H9 (cell line): ENCODE data around the gene RNF133. TPM values are rescaled to one million over a fixed set of nuclear protein-coding genes. Genes with fewer than 3 reads are reported as not detected.
"Not testable (repeated sequence)": the region's sequence is repeated elsewhere in the genome, so short reads cannot be mapped to it uniquely, and the experiment has no call there.

Experiments used
- DNase-seq: peaks from one replicate; pipeline ENCODE4 v3.0.0-alpha.2; 2017
- H2AFZ ChIP-seq: one replicate; pipeline ENCODE4 v1.6.1; 2013; ENCODE audit warnings: mild to moderate bottlenecking, low read length, control low read depth, moderate library complexity
- H2AK5ac ChIP-seq: 2 replicates; pipeline ENCODE4 v1.6.1; 2013; ENCODE audit warnings: low read length, control low read depth, mixed read lengths; ENCODE audit not compliant: insufficient read length
- H2BK120ac ChIP-seq: one replicate; pipeline ENCODE4 v1.6.1; 2013; ENCODE audit warnings: low read depth, mild to moderate bottlenecking, low read length, control low read depth, inconsistent platforms; ENCODE audit not compliant: poor library complexity, severe bottlenecking
- H2BK12ac ChIP-seq: 2 replicates; pipeline ENCODE4 v1.6.1; 2013; ENCODE audit warnings: low read length, control low read depth, mixed read lengths, low read depth; ENCODE audit not compliant: insufficient read length
- H2BK15ac ChIP-seq: 2 replicates; pipeline ENCODE4 v1.6.1; 2013; ENCODE audit warnings: low read depth, low read length, control low read depth
- H2BK20ac ChIP-seq: one replicate; pipeline ENCODE4 v1.6.1; 2013; ENCODE audit warnings: low read depth, mild to moderate bottlenecking, low read length, control low read depth, inconsistent platforms; ENCODE audit not compliant: poor library complexity, severe bottlenecking
- H2BK5ac ChIP-seq: 2 replicates; pipeline ENCODE4 v1.6.1; 2013; ENCODE audit warnings: low read length, control low read depth, mixed read lengths; ENCODE audit not compliant: insufficient read length
- H3K14ac ChIP-seq: 2 replicates; pipeline ENCODE4 v1.6.1; 2013; ENCODE audit warnings: low read length, control low read depth; ENCODE audit not compliant: insufficient read depth
- H3K18ac ChIP-seq: 2 replicates; pipeline ENCODE4 v1.6.1; 2013; ENCODE audit warnings: low read depth, mild to moderate bottlenecking, mixed read lengths, low read length, control low read depth; ENCODE audit not compliant: insufficient read length
- H3K23ac ChIP-seq: 2 replicates; pipeline ENCODE4 v1.6.1; 2013; ENCODE audit warnings: low read length, control low read depth, mixed read lengths, low read depth; ENCODE audit not compliant: insufficient read length
- H3K23me2 ChIP-seq: 2 replicates; pipeline ENCODE4 v1.6.1; 2013; ENCODE audit warnings: low read depth, mild to moderate bottlenecking, mixed read lengths, low read length, control low read depth; ENCODE audit not compliant: insufficient read length, poor library complexity, severe bottlenecking
- H3K27ac ChIP-seq: 2 replicates; pipeline ENCODE4 v1.5.1; 2013; ENCODE audit warnings: low read length, control low read depth, mixed read lengths, low read depth; ENCODE audit not compliant: insufficient read length
- H3K27me3 ChIP-seq: 2 replicates; pipeline ENCODE4 v1.6.1; 2013; ENCODE audit warnings: low read length, control low read depth, inconsistent platforms; ENCODE audit not compliant: insufficient read depth
- H3K4ac ChIP-seq: 2 replicates; pipeline ENCODE4 v1.6.1; 2013; ENCODE audit warnings: low read depth, mild to moderate bottlenecking, control low read depth, inconsistent platforms, low read length, moderate library complexity
- H3K4me1 ChIP-seq: 2 replicates; pipeline ENCODE4 v1.6.1; 2013; ENCODE audit warnings: low read length, control low read depth, inconsistent platforms; ENCODE audit not compliant: insufficient read depth
- H3K4me2 ChIP-seq: 2 replicates; pipeline ENCODE4 v1.6.1; 2013; ENCODE audit warnings: low read length, control low read depth, mixed read lengths; ENCODE audit not compliant: insufficient read length, insufficient read depth
- H3K56ac ChIP-seq: 2 replicates; pipeline ENCODE4 v1.6.1; 2013; ENCODE audit warnings: low read depth, mild to moderate bottlenecking, mixed read lengths, low read length, control low read depth; ENCODE audit not compliant: insufficient read length
- H3K79me1 ChIP-seq: 2 replicates; pipeline ENCODE4 v1.6.1; 2013; ENCODE audit warnings: low read depth, mild to moderate bottlenecking, moderate library complexity, low read length, control low read depth, inconsistent platforms; ENCODE audit not compliant: insufficient read depth, poor library complexity, severe bottlenecking
- H3K79me2 ChIP-seq: 2 replicates; pipeline ENCODE4 v1.6.1; 2013; ENCODE audit warnings: low read length, control low read depth, inconsistent platforms; ENCODE audit not compliant: insufficient read depth
- H3K9ac ChIP-seq: 2 replicates; pipeline ENCODE4 v1.6.1; 2013; ENCODE audit warnings: low read length, control low read depth, mixed read lengths; ENCODE audit not compliant: insufficient read length; ENCODE audit errors: extremely low read depth
- H3K9me3 ChIP-seq: one replicate; pipeline ENCODE4 v1.6.1; 2013; ENCODE audit warnings: low read depth, low read length, inconsistent platforms; ENCODE audit not compliant: control insufficient read depth
- H3T11ph ChIP-seq: one replicate; pipeline ENCODE4 v1.6.1; 2013; ENCODE audit warnings: mild to moderate bottlenecking, low read length, control low read depth, inconsistent platforms
- H4K20me1 ChIP-seq: one replicate; pipeline ENCODE4 v1.6.1; 2013; ENCODE audit not compliant: control insufficient read depth, insufficient read length, insufficient read depth
- H4K5ac ChIP-seq: 2 replicates; pipeline ENCODE4 v1.6.1; 2013; ENCODE audit warnings: low read depth, mild to moderate bottlenecking, mixed read lengths, low read length, control low read depth; ENCODE audit not compliant: insufficient read length
- H4K8ac ChIP-seq: replicated peaks from 2 replicates; pipeline ENCODE4 v1.6.1; 2013; ENCODE audit warnings: low read length, control low read depth, mixed read lengths, low read depth; ENCODE audit not compliant: insufficient read length
- H4K91ac ChIP-seq: 2 replicates; pipeline ENCODE4 v1.6.1; 2013; ENCODE audit warnings: low read depth, mild to moderate bottlenecking, moderate library complexity, mixed read lengths, low read length, control low read depth; ENCODE audit not compliant: insufficient read length
- H3K27ac Mint-ChIP-seq, 3 experiments: 2 replicates in 2 of 3; 3 replicates in 1 of 3; pipeline ENCODE4 v1.8.0; 2020 to 2021; ENCODE audit warnings: mixed read lengths in 3 of 3, mild to moderate bottlenecking in 1 of 3, moderate library complexity in 1 of 3
- H3K27me3 Mint-ChIP-seq: 2 replicates; pipeline ENCODE4 v1.8.0; 2021; ENCODE audit warnings: low read depth, mild to moderate bottlenecking, moderate library complexity, mixed read lengths
- H3K36me3 Mint-ChIP-seq, 3 experiments: 2 replicates in 2 of 3; 3 replicates in 1 of 3; pipeline ENCODE4 v1.8.0; 2020 to 2021; ENCODE audit warnings: low read depth in 3 of 3, mixed read lengths in 3 of 3; ENCODE audit not compliant: insufficient read depth in 1 of 3
- H3K4me1 Mint-ChIP-seq, 2 experiments: 2 replicates each; pipeline ENCODE4 v1.8.0; 2020; ENCODE audit warnings: mixed read lengths in 2 of 2
- H3K4me3 Mint-ChIP-seq, 2 experiments: 2 replicates in 1 of 2; 3 replicates in 1 of 2; pipeline ENCODE4 v1.8.0; 2020 to 2021; ENCODE audit warnings: mild to moderate bottlenecking in 2 of 2, mixed read lengths in 2 of 2, moderate library complexity in 1 of 2
- H3K9me3 Mint-ChIP-seq, 2 experiments: 2 replicates in 1 of 2; 3 replicates in 1 of 2; pipeline ENCODE4 v1.8.0; 2020; ENCODE audit warnings: mild to moderate bottlenecking in 2 of 2, mixed read lengths in 2 of 2, moderate library complexity in 1 of 2
- WGBS: extraction: QIAGEN DNeasy Blood & Tissue Kit; methylation state at CpG from one replicate; pipeline ENCODE4 v1.1.7; 2013; ENCODE audit warnings: missing lambda C conversion rate, low lambda C conversion rate, mixed read lengths; ENCODE audit not compliant: insufficient read length; ENCODE audit errors: extremely low coverage; 5-methylcytosine and 5-hydroxymethylcytosine counted together
- total RNA-seq: library from RNA; stranded (reverse); gene quantifications from 2 replicates; pipeline ENCODE4 v1.2.1, GENCODE V29; 2021
- TF ChIP-seq, protein P1 (sequence below): fragments of 200-600 bp; sonication (generic); conservative IDR thresholded peaks from 3 replicates; pipeline ENCODE4 v1.8.0; 2021; ENCODE audit warnings: antibody characterized with exemption, mild to moderate bottlenecking

The RNF133 gene
- total RNA-seq, 1 experiment from 2014 or later = 0.31 TPM

DNA sequence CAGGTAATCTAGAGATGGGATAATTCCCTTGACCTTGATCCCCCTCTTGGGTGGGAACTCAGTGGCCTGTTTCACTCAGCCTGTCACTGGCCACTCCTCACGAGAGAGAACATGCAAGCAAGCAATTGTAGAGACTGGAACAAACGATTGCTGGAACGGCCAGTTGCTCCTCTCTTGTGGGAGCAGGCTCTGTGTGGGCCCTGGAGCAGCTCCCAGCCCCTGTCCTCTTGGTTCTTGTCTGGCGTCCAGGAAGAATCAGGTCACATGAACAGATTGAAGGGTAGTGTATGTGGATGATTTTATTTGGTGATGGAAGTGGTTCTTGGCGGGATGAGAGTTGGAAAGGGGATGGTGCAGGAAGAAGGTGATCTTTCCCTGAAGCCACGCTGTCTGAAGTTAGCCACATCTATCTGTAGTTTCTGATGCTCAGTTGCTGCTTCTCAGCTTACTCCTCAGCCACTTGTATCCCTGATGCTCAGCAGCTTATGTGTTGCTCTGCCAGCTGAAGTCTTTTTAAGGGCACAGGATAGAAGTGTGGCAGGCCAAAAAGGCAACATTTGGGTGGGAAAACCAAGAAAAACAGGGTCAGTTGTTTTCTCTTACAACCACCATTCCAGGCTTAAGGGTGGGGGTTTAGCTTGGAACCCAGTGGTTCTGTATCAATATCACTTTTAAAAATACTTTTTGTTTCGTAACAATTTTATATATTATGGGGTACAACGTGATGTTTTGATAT lies 15.9 kb downstream of the RNF133 start:
- no peak for DNase-seq
- Histone ChIP-seq H3T11ph (no peak overlapping the region), H3K4me1 (peaks cover 17% of the 10 kb centered on the region; the same call in 1 of the 2 replicates), H4K5ac (no peak overlapping the region), H3K4me2 (no peak overlapping the region), H4K8ac (no peak overlapping the region), H2BK120ac (no peak overlapping the region), H3K18ac (no peak overlapping the region), H2BK20ac (no peak overlapping the region), H3K23ac (no peak overlapping the region), H4K91ac (peak overlapping the region; percentile 82), H2BK12ac (peak overlapping the region; percentile 21), H2AK5ac (peak overlapping the region; percentile 62), H2BK5ac (no peak overlapping the region), H3K79me1 (no peaks in the 10 kb centered on the region), H3K79me2 (no peaks in the 10 kb centered on the region; the same call in 1 of the 2 replicates), H3K14ac (no peak overlapping the region), H3K23me2 (no peaks in the 10 kb centered on the region), H4K20me1 (no peaks in the 10 kb centered on the region), H3K9me3 (no peaks in the 10 kb centered on the region), H3K56ac (no peak overlapping the region), H3K9ac (no peak overlapping the region), H3K27ac (no peak overlapping the region), H2BK15ac (no peak overlapping the region), H2AFZ (no peak overlapping the region), H3K27me3 (no peaks in the 10 kb centered on the region), H3K4ac (no peak overlapping the region)
- Mint-ChIP-seq H3K4me1 (peaks cover 54 to 59% of the 10 kb centered on the region in 2 experiments), H3K27me3 (no peaks in the 10 kb centered on the region), H3K27ac (peak overlapping the region in 2 of 3 experiments; percentile 7 to 57; a peak in 5 of 7 replicates), H3K9me3 (peaks cover 3 to 4% of the 10 kb centered on the region in 2 experiments; a peak in 3 of 5 replicates), H3K4me3 (no peak overlapping the region), H3K36me3 (no peaks in the 10 kb centered on the region; a peak in 1 of 7 replicates)
- TF ChIP-seq, protein P1, sequence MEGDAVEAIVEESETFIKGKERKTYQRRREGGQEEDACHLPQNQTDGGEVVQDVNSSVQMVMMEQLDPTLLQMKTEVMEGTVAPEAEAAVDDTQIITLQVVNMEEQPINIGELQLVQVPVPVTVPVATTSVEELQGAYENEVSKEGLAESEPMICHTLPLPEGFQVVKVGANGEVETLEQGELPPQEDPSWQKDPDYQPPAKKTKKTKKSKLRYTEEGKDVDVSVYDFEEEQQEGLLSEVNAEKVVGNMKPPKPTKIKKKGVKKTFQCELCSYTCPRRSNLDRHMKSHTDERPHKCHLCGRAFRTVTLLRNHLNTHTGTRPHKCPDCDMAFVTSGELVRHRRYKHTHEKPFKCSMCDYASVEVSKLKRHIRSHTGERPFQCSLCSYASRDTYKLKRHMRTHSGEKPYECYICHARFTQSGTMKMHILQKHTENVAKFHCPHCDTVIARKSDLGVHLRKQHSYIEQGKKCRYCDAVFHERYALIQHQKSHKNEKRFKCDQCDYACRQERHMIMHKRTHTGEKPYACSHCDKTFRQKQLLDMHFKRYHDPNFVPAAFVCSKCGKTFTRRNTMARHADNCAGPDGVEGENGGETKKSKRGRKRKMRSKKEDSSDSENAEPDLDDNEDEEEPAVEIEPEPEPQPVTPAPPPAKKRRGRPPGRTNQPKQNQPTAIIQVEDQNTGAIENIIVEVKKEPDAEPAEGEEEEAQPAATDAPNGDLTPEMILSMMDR = no peak
- WGBS = 100% methylated on average over 1 of the region's 8 CpGs

DNA sequence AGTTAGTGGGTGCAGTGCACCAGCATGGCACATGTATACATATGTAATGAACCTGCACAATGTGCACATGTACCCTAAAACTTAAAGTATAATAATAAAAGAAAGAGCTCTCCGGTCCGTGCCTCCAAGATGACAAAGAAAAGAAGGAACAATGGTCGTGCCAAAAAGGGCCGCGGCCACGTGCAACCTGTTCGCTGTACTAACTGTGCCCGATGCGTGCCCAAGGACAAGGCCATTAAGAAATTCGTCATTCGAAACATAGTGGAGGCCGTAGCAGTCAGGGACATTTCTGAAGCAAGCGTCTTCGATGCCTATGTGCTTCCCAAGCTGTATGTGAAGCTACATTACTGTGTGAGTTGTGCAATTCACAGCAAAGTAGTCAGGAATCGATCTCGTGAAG lies 17.7 kb downstream of the RNF133 start:
- H3K79me2 ChIP-seq, H2BK20ac ChIP-seq, H3K14ac ChIP-seq, H3T11ph ChIP-seq, H2AFZ ChIP-seq, H2BK12ac ChIP-seq, H2BK120ac ChIP-seq, H3K27ac ChIP-seq, H3K56ac ChIP-seq, H3K4me3 Mint-ChIP-seq, H2AK5ac ChIP-seq, H3K23me2 ChIP-seq, DNase-seq, H3K9ac ChIP-seq, H3K79me1 ChIP-seq, H2BK15ac ChIP-seq, H4K5ac ChIP-seq, H3K4me2 ChIP-seq, H4K20me1 ChIP-seq, H3K27me3 ChIP-seq, H2BK5ac ChIP-seq, H4K91ac ChIP-seq, H3K9me3 Mint-ChIP-seq, H3K9me3 ChIP-seq, H3K23ac ChIP-seq, H3K36me3 Mint-ChIP-seq, H3K27me3 Mint-ChIP-seq, H4K8ac ChIP-seq, H3K4ac ChIP-seq, H3K18ac ChIP-seq: not testable (repeated sequence)
- WGBS = no CpG with 5 or more reads among the region's 16 CpGs
- peaks cover 60 to 65% of the 10 kb centered on the region in 2 experiments for H3K4me1 Mint-ChIP-seq
- peaks cover 21% of the 10 kb centered on the region; the same call in 1 of the 2 replicates for H3K4me1 ChIP-seq
- H3K27ac Mint-ChIP-seq = peak overlapping the region in 1 of 3 experiments; percentile 6; a peak in 1 of 7 replicates
